SH-SY5Y (cell line): Measurements from ENCODE around the gene CDS1.

Experiments
- GATA2 ChIP-seq: IDR thresholded peaks from 2 replicates; pipeline ENCODE4 v1.6.1; 2011; ENCODE audit warnings: mild to moderate bottlenecking, low read depth, low read length
- GATA3 ChIP-seq: IDR thresholded peaks from 2 replicates; pipeline ENCODE4 v1.6.1; 2011; ENCODE audit warnings: low read depth, mild to moderate bottlenecking, low read length, moderate library complexity

DNA sequence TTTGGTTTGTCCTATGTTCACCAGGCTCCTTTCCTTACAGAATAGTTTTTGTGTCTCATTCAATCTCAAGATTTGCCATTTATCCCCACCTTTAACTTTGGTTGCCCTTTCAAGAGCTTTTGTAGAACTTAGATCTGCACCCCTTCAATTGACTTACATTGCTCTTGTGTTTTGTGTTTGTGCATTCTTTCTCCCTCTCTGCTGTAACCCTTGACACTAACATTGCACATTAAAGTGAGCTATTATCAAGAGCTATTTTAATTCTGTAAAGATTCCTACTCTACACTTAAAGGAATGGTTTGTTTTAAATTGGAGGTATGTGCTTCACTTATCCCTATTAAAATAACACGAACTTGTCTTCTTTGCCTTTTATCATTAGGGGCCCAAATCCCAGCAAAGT, 65.3 kb downstream of the CDS1 start:
- TF ChIP-seq GATA2 (no peak), GATA3 (no peak)
